ENCODE results near the gene HIVEP2. TPM values are rescaled to one million over a fixed set of nuclear protein-coding genes. Genes with fewer than 3 reads are reported as not detected.

HIVEP2 gene
- total RNA-seq, 1 donor from 2014 or later: 11.7 TPM

DNA sequence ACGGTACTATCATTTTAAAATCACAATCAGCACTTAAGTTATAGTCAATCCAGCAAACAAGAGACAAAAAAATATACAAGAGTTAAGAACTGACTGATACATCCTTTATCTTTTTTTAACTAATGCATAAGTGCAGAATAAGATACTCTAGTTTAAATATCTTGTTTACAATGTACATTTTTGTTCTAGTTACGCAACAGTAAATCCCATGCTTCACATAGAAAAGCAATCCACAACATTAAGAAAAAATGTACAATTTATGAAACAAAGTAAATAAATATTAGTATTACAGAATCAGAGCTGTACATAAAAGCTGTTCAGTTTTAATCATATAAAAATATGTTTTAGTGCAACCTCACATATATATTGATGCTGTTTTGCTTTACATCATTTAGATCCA, 192.6 kb downstream of the HIVEP2 start:
- H3K27me3 Mint-ChIP-seq (ENCODE audit: low read depth): no peaks in the 10 kb centered on the region
- no peaks in the 10 kb centered on the region for H3K9me3 Mint-ChIP-seq (ENCODE audit: low read depth)
- TF ChIP-seq, protein P1, sequence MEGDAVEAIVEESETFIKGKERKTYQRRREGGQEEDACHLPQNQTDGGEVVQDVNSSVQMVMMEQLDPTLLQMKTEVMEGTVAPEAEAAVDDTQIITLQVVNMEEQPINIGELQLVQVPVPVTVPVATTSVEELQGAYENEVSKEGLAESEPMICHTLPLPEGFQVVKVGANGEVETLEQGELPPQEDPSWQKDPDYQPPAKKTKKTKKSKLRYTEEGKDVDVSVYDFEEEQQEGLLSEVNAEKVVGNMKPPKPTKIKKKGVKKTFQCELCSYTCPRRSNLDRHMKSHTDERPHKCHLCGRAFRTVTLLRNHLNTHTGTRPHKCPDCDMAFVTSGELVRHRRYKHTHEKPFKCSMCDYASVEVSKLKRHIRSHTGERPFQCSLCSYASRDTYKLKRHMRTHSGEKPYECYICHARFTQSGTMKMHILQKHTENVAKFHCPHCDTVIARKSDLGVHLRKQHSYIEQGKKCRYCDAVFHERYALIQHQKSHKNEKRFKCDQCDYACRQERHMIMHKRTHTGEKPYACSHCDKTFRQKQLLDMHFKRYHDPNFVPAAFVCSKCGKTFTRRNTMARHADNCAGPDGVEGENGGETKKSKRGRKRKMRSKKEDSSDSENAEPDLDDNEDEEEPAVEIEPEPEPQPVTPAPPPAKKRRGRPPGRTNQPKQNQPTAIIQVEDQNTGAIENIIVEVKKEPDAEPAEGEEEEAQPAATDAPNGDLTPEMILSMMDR (IDR thresholded peaks at IDR 0.05): no peak
- DNase-seq (ENCODE audit: low spot score): no peak
- no peak overlapping the region for H3K27ac Mint-ChIP-seq (ENCODE audit: unreplicated experiment)
- H3K36me3 Mint-ChIP-seq (ENCODE audit: low read depth): peaks cover 11% of the 10 kb centered on the region
- H3K4me3 Mint-ChIP-seq (ENCODE audit: unreplicated experiment): no peak overlapping the region
- H3K4me1 Mint-ChIP-seq (ENCODE audit: low read depth): peaks cover 15% of the 10 kb centered on the region

DNA sequence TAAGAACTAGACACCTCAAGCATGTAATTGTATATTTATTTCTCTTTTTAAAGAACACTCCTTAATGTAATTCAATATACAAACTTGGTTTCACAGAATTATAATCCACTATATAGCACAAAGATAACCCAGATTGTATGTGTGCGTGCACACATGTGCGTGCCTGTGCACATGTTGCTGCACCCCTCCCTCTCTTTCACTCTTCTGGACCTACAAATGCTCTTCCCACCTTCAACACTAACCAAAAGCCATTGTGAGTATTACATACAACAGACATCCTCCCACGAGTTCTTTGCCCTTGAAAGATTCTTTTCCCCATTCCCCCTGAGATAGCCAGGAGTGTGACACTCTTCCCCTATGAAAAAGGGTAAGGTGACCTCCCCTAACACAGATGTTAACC, 193.5 kb downstream of the HIVEP2 start:
- Mint-ChIP-seq H3K36me3 (ENCODE audit: low read depth) (peaks cover 10% of the 10 kb centered on the region), H3K27ac (ENCODE audit: unreplicated experiment) (no peak overlapping the region), H3K9me3 (ENCODE audit: low read depth) (no peaks in the 10 kb centered on the region), H3K27me3 (ENCODE audit: low read depth) (no peaks in the 10 kb centered on the region), H3K4me3 (ENCODE audit: unreplicated experiment) (no peak overlapping the region), H3K4me1 (ENCODE audit: low read depth) (peaks cover 8% of the 10 kb centered on the region)
- no peak for DNase-seq (ENCODE audit: low spot score)
- TF ChIP-seq, protein P1 (IDR thresholded peaks at IDR 0.05): no peak

DNA sequence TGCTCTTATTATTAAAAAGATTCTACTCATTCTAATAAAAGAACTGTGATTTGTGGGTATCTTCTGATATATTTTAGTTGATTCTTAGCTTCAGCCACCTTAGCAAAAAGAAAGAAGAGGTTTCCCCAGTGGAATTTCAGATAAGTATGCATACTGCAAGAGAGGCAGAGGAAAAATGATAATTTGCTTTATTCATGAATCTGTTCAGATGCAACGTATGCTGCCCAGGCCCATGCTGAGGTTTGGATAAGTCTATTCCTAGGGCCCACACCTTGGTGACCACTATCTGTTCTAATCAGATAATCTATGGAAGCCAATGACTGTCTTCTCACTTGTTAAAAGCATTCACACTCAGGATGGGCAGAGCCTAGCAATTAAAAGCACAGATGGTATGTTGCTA, 194.0 kb downstream of the HIVEP2 start:
- Mint-ChIP-seq H3K36me3 (ENCODE audit: low read depth) (peaks cover 10% of the 10 kb centered on the region), H3K9me3 (ENCODE audit: low read depth) (no peaks in the 10 kb centered on the region), H3K27ac (ENCODE audit: unreplicated experiment) (no peak overlapping the region), H3K27me3 (ENCODE audit: low read depth) (no peaks in the 10 kb centered on the region), H3K4me1 (ENCODE audit: low read depth) (peaks cover 3% of the 10 kb centered on the region), H3K4me3 (ENCODE audit: unreplicated experiment) (no peak overlapping the region)
- no peak for DNase-seq (ENCODE audit: low spot score)
- TF ChIP-seq, protein P1 (IDR thresholded peaks at IDR 0.05): no peak

DNA sequence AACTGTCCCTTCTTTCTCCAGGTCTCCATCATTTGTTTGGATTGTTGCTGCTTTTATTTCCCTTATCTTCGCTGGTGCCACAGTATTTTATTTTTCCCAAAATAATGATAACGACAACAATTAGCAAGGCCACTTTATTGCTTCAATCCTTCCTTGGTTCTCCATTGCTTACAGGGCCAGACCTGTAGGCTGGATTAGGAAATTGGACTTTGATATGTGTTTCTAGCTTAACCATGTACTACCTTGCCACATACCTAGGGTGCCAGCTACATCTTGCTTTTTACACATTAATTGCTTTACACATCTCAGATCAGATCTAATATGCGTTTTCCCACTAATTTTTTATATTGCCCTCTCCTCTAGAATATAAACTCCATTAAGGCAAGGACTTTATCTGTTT, 195.4 kb downstream of the HIVEP2 start:
- H3K27ac Mint-ChIP-seq (ENCODE audit: unreplicated experiment): no peak overlapping the region
- no peak overlapping the region for H3K4me3 Mint-ChIP-seq (ENCODE audit: unreplicated experiment)
- H3K9me3 Mint-ChIP-seq (ENCODE audit: low read depth): no peaks in the 10 kb centered on the region
- no peak for DNase-seq (ENCODE audit: low spot score)
- peaks cover 8% of the 10 kb centered on the region for H3K36me3 Mint-ChIP-seq (ENCODE audit: low read depth)
- peaks cover 2% of the 10 kb centered on the region for H3K27me3 Mint-ChIP-seq (ENCODE audit: low read depth)
- TF ChIP-seq, protein P1 (IDR thresholded peaks at IDR 0.05): no peak
- no peaks in the 10 kb centered on the region for H3K4me1 Mint-ChIP-seq (ENCODE audit: low read depth)

DNA sequence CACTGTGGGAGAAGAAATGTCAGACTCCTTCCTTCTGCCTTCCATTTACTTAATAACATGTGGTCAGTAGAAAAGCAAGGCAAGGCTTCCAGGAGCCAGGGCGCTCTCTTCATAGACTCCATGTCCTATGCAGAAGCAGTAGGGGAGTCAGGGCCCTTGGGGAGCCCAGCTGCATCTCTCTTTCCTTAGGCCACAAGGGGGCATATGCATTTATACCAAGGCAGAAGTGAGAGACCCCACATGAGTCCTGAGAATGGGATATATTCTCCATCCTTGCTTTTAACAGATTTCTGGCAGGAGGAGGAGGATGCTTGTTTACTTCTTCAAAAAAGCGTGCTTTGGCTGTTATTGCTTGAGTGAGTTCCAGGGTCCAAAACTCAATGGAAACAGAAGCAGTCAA, 198.5 kb downstream of the HIVEP2 start:
- Mint-ChIP-seq H3K9me3 (ENCODE audit: low read depth) (no peaks in the 10 kb centered on the region), H3K27me3 (ENCODE audit: low read depth) (peaks cover 4% of the 10 kb centered on the region), H3K4me3 (ENCODE audit: unreplicated experiment) (no peak overlapping the region), H3K4me1 (ENCODE audit: low read depth) (no peaks in the 10 kb centered on the region), H3K36me3 (ENCODE audit: low read depth) (no peaks in the 10 kb centered on the region), H3K27ac (ENCODE audit: unreplicated experiment) (no peak overlapping the region)
- no peak for DNase-seq (ENCODE audit: low spot score)
- TF ChIP-seq, protein P1 (IDR thresholded peaks at IDR 0.05): peak; percentile 67

Measured in chondrocyte (in vitro differentiated cells).